Activated naive CD8-positive, alpha-beta T cell (primary cell): Measurements from ENCODE around the gene NT5C3A.
A peak's percentile ranks its signal among the peaks of the same experiment; 100 is the strongest.
"Not testable (repeated sequence)": the region's sequence is repeated elsewhere in the genome, so short reads cannot be mapped to it uniquely, and the experiment has no call there.

Source experiments
- H3K27ac Mint-ChIP-seq: one replicate; pipeline ENCODE4 v1.8.0; 2021; ENCODE audit warnings: mixed read lengths
- H3K27me3 Mint-ChIP-seq: one replicate; pipeline ENCODE4 v1.8.0; 2021; ENCODE audit warnings: mixed read lengths
- H3K36me3 Mint-ChIP-seq: one replicate; pipeline ENCODE4 v1.8.0; 2021; ENCODE audit warnings: mixed read lengths
- H3K4me1 Mint-ChIP-seq: one replicate; pipeline ENCODE4 v1.8.0; 2021; ENCODE audit warnings: low read depth, mixed read lengths
- H3K4me3 Mint-ChIP-seq: one replicate; pipeline ENCODE4 v1.8.0; 2021; ENCODE audit warnings: mild to moderate bottlenecking, mixed read lengths
- H3K9me3 Mint-ChIP-seq: one replicate; pipeline ENCODE4 v1.8.0; 2021; ENCODE audit warnings: low read depth, mixed read lengths

NT5C3A gene

DNA sequence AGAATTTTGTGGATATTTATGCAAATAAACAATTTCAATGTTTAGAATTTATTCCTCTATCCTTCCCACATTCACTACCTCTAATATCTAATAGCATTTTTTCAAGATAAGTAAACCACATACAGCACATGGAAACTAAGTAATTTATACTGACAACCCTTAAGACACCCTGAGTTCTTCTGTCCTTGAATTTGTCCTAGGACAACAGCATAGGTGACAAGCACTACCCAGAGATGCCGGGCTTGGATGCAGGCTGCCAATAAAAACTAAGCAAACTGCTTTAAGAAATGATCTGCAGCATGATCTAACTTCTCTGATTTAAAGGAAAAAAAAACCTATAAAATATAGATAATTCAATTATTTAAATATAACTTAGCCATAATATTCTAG is 22.7 kb downstream of the NT5C3A start:
- H3K36me3 Mint-ChIP-seq: no peaks in the 10 kb centered on the region
- peak overlapping the region; percentile 83 for H3K4me3 Mint-ChIP-seq
- H3K9me3 Mint-ChIP-seq: no peaks in the 10 kb centered on the region
- no peaks in the 10 kb centered on the region for H3K27me3 Mint-ChIP-seq
- H3K4me1 Mint-ChIP-seq: peaks cover 64% of the 10 kb centered on the region
- peak overlapping the region; percentile 76 for H3K27ac Mint-ChIP-seq

DNA sequence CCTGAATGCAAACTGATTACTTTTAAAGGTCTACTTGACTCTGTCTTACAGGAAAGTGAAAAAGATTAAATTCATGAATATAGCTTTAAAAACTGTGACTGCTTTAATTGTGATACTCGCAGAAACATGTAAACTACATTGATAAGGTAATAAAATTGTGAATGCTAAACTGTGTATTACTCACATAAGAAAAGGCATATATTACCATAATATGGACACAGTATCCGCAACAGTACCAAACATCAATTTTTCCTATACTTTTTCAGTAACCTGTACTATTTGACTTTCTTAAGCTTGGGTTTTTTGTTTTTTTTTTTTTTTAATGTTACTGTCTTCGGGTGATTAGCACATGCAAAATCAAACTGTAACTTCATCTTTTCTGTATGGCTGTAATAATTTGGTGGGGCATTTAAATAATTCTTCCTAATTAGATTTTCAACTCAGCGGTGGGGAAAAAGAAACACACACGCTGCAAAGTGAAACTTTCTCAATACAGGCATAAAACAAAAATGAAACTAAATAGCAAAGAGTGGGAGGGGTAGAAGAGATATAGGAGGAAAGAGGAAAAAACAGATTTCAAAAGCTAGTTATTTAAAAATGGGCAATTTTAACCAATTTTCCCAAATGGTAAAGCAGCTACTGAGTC is 23.2 kb downstream of the NT5C3A start:
- Mint-ChIP-seq H3K36me3 (no peaks in the 10 kb centered on the region), H3K4me1 (peaks cover 64% of the 10 kb centered on the region), H3K4me3 (peak overlapping the region; percentile 83), H3K27me3 (no peaks in the 10 kb centered on the region), H3K9me3 (no peaks in the 10 kb centered on the region), H3K27ac (peak overlapping the region; percentile 76)

DNA sequence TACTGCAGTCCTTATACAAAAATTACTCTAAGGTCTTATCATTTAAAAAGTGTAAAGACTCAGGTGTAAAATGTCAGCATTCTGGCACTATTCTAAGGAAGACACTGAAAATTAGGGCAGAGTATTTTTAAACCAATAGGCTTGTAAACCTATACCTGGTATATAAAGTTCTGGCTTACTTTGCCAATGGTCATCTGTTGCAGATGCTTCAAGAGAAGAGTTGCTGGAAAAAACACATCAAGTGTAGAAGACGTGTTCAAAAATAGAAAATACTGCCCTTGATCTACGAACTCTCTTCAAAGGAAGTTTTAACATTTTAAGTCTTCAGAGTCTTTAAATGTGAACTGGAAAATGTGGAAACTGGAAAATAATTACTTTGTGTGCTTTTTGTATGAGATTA is 23.9 kb downstream of the NT5C3A start:
- no peaks in the 10 kb centered on the region for H3K36me3 Mint-ChIP-seq
- H3K4me3 Mint-ChIP-seq: peak overlapping the region; percentile 83
- H3K27ac Mint-ChIP-seq: peak overlapping the region; percentile 75
- H3K4me1 Mint-ChIP-seq: peaks cover 57% of the 10 kb centered on the region
- no peaks in the 10 kb centered on the region for H3K9me3 Mint-ChIP-seq
- no peaks in the 10 kb centered on the region for H3K27me3 Mint-ChIP-seq

DNA sequence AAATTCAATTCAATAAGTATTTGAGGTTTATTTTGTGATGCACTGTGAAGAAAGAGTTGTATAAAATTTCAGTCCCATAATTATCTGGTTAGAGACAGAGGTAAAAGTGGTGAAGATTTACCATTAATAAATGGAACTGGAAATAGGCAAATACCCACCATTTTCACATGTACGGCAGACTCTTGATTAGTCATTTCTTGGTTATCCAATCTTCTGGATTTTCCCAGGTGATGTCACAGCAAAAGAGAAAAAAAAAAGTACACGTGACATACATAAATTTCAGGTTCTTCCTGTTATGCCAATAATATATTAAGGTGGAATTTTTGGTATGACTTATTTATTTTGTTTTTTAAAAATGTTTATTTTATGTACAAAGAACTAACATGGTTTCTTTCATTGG is 26.8 kb downstream of the NT5C3A start:
- H3K36me3 Mint-ChIP-seq: no peaks in the 10 kb centered on the region
- H3K4me3 Mint-ChIP-seq: no peak overlapping the region
- H3K27ac Mint-ChIP-seq: no peak overlapping the region
- no peaks in the 10 kb centered on the region for H3K9me3 Mint-ChIP-seq
- no peaks in the 10 kb centered on the region for H3K27me3 Mint-ChIP-seq
- peaks cover 45% of the 10 kb centered on the region for H3K4me1 Mint-ChIP-seq

DNA sequence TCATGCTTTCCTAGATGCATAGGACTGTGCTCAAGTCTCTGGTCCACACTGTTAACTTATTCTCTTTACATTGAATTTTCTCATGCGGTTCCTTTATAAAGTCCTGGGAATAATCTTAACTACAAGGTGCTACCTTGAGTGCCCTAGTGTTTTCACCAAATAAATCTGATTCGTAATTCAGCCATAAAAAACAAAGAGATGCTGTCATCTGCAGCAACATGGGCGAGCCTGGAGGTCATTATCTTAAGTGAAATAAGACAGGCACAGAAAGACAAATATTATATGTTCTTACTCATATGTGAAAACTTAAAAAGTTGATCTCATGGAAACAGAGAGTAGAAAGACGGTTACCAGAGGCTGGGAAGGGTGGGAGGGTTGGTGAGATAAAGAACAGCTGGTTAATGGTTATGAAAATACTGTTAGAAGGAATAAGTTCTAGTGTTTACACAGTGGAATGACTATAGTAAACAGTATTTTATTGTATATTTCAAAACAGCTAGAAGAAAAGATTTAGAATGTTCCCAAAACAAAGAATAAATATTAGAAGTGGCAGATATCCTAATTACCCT is 38.3 kb downstream of the NT5C3A start:
- H3K9me3 Mint-ChIP-seq: no peaks in the 10 kb centered on the region
- no peaks in the 10 kb centered on the region for H3K36me3 Mint-ChIP-seq
- H3K4me1 Mint-ChIP-seq: no peaks in the 10 kb centered on the region
- no peak overlapping the region for H3K27ac Mint-ChIP-seq
- H3K27me3 Mint-ChIP-seq: no peaks in the 10 kb centered on the region
- H3K4me3 Mint-ChIP-seq: no peak overlapping the region

DNA sequence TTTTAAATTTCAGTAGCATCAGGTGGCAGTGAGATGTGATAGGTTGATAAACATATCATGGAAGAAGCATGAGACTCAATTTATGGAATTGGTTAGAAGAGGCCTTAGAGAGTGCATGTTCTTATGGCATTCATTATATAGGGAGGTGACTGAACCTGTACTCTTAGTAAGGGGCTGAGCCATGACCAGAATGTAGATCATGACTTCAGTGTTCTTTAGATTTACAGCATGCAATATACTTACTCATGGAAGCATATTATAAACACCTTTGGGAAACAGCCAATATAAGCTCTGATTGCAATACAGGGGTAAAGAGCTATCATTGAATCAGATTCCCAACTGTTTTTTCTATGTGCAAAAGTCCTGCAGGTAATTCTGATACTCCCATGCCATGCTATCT is 50.2 kb downstream of the NT5C3A start:
- Mint-ChIP-seq H3K9me3 (no peaks in the 10 kb centered on the region), H3K4me3 (no peak overlapping the region), H3K27ac (no peak overlapping the region), H3K27me3 (no peaks in the 10 kb centered on the region), H3K36me3 (peaks cover 11% of the 10 kb centered on the region), H3K4me1 (no peaks in the 10 kb centered on the region)

DNA sequence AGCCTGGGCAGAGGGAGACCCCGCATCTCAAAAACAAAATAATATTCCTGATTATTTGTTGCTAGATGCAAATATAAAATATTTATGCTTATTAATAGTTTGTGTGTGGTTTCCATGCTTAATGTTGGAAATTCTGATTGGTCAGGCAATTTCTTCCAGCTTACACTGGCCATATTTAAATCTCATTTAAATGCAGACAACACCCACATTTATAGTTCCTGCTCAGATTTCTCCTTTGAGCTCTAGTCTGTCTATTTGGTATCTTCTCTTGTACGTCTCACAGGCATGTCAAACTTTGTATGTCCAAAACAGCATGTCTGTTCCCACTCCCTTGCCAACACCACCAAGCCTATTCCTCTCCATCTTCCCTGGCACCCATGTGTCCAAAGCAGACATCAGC is 52.8 kb downstream of the NT5C3A start:
- Mint-ChIP-seq H3K27ac (no peak overlapping the region), H3K27me3 (no peaks in the 10 kb centered on the region), H3K4me3 (no peak overlapping the region)

DNA sequence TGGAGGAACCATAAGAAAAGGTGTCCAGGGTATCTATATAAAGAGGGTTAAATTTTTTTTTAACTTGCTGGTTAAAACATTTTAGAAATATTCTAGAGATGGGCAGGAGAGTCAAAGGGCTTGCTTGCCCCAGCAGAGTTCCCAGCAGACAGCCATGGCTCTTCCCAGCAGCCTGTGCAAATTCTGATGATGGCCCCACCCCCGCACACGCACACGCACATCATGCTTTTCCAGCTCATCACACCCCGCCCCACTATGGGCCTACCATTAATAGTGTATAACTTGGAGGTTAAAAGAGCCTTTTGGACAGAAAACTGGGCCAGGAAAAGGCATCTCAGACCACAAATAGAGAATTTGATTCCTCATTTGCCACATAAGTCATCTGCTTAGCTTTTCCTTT is 56.9 kb downstream of the NT5C3A start:
- not testable (repeated sequence) for H3K27ac Mint-ChIP-seq, H3K4me3 Mint-ChIP-seq, H3K27me3 Mint-ChIP-seq, H3K36me3 Mint-ChIP-seq, H3K9me3 Mint-ChIP-seq, H3K4me1 Mint-ChIP-seq

More for the DNA sequence above, 52.8 kb downstream of the NT5C3A start:
- Mint-ChIP-seq H3K9me3 (no peaks in the 10 kb centered on the region), H3K36me3 (peaks cover 11% of the 10 kb centered on the region), H3K4me1 (no peaks in the 10 kb centered on the region)

DNA sequence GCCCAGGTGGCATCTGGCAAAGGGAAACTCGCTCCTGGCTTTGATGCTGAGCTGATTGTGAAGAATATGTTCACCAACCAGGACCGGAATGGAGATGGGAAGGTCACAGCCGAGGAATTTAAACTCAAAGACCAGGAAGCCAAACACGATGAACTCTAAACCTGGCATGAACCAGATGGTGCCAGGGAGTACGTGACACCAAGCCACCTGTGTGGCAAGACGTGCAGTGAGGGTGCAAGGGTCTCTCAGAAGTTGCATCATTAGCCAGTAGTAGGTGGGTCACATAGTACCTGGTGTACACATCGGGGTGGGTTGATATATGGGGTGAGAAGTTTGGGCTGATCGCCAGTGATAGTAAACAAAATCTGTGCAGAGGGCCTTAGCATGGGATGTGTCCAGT is 57.4 kb downstream of the NT5C3A start:
- not testable (repeated sequence) for H3K4me1 Mint-ChIP-seq, H3K4me3 Mint-ChIP-seq, H3K36me3 Mint-ChIP-seq, H3K9me3 Mint-ChIP-seq, H3K27ac Mint-ChIP-seq, H3K27me3 Mint-ChIP-seq

DNA sequence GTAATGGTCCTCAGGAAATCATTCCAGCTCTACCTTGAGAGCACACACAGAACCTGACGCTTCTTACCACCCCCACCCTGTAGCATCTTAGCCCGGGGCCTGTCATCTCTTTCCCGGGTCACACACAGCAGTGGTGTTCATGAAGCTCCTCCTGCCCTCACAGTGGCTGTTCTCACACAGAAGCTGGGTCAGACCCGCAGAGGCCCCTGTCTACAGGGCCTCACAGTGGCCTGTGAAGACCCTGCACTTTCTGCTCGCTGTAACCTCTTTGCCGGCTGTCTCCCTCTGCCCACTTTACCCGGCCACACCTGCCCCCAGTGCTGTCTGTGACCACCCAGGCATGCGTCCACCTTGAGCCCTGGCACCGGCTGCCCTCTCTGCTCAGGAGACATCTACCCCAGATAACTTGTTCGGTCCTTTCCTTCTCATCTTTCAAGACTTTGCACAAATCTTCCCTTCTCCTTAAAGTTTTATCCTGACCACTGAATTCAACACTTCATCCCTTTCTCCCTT is 58.4 kb downstream of the NT5C3A start:
- H3K9me3 Mint-ChIP-seq, H3K4me3 Mint-ChIP-seq, H3K27ac Mint-ChIP-seq, H3K4me1 Mint-ChIP-seq, H3K27me3 Mint-ChIP-seq, H3K36me3 Mint-ChIP-seq: not testable (repeated sequence)

DNA sequence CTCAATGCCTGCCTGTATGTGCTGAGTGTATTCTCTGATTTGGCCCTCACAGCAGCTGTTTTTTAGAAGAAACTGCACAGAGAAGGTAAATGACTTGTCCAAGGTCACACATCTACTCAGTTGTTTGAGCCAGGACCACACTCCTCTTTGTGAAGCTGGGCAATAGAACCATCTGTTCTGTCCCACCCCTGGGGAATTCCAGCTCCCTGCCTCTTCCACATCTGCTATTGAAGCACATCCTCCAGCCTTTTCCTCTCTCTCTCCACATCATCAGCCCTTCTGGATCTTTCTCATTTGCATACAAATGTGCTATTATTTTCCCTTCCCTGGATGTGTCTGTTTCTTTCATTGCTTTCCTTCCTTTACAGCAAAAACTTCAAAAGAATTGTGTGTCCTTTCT is 59.5 kb downstream of the NT5C3A start:
- H3K27ac Mint-ChIP-seq, H3K36me3 Mint-ChIP-seq, H3K4me1 Mint-ChIP-seq, H3K9me3 Mint-ChIP-seq, H3K4me3 Mint-ChIP-seq: not testable (repeated sequence)
- H3K27me3 Mint-ChIP-seq: peaks cover 13% of the 10 kb centered on the region

DNA sequence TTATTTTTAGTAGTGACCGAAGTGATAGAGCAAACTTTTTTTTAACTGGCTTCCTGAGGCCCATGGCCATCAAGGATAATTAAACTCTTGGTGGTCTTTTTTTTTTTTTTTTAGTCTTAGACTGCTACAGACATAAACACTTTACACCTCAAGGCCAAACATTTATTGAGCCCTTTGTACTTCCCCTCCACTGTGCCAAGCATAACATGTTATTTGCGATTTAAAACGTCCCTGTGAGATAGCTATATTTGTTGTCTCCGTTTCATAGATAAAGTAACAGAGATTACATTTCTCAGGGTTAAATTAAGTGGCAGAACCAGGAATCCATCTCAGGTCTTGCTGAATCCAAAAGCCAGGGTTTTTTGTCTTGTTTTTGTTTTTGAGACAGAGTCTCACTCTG is 63.2 kb downstream of the NT5C3A start:
- not testable (repeated sequence) for H3K4me3 Mint-ChIP-seq, H3K9me3 Mint-ChIP-seq, H3K36me3 Mint-ChIP-seq, H3K27ac Mint-ChIP-seq
- Mint-ChIP-seq H3K27me3 (peaks cover 17% of the 10 kb centered on the region), H3K4me1 (peaks cover 11% of the 10 kb centered on the region)

DNA sequence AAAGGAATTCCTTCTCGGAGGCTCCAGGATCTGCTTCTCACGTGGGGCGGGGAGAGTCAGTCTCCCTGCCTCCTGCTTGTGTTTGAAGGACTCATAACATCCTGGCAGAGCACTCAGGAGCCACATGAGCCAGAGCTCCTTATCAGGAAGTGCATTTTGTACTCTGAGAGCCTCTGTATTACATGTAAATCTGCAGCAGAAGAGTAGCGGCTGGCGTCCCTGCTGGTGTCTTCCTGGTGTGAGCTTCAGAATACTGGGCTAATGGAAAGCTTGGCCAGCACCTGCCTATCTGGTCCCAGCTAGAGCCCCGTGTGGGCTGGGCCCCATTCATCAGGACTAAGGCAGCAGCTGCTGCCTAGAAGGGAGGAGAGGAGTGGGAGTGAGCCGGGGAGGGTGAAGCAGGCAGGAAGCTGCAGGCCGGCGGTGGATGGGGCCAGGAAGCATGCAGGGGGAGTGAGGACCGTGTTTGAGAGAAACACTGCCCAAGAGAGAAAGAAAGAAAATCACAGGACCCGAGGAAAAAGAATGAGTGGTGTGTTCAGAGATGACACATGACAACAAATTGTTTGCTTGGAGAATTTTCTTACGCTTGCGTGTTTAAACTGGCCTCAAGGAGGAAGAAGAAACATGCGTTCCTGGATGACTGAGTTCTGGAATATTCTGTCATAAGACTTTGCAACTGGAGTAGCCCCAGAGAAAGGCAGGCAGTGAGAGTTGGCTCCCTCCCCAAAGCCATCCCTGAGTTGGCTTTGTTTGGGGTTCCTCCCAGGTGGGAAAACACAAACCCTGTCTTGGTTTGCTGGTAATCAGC is 64.0 kb downstream of the NT5C3A start:
- not testable (repeated sequence) for H3K36me3 Mint-ChIP-seq, H3K9me3 Mint-ChIP-seq, H3K4me3 Mint-ChIP-seq, H3K27ac Mint-ChIP-seq
- peaks cover 19% of the 10 kb centered on the region for H3K27me3 Mint-ChIP-seq
- peaks cover 11% of the 10 kb centered on the region for H3K4me1 Mint-ChIP-seq

DNA sequence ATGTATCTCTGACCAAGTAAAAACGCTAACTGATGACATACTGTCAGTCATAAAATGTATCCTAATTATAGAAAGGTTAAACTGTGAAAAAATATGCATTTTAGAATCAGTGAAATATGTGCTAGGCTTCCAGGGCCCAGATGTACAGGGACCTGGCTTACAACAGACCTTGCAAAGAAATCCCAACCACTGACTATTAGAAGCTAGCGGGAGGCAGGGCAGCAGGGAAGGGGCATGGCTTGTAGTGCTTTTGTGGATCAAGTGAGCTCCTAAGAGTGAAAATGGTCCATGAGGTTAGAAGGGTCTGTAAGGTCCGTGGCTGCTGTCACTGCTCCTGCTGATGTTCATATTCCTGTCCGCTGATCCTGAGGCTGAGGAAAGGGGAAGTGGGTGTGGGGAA is 64.6 kb downstream of the NT5C3A start:
- not testable (repeated sequence) for H3K4me3 Mint-ChIP-seq, H3K36me3 Mint-ChIP-seq, H3K27ac Mint-ChIP-seq, H3K9me3 Mint-ChIP-seq
- Mint-ChIP-seq H3K4me1 (peaks cover 14% of the 10 kb centered on the region), H3K27me3 (peaks cover 19% of the 10 kb centered on the region)

DNA sequence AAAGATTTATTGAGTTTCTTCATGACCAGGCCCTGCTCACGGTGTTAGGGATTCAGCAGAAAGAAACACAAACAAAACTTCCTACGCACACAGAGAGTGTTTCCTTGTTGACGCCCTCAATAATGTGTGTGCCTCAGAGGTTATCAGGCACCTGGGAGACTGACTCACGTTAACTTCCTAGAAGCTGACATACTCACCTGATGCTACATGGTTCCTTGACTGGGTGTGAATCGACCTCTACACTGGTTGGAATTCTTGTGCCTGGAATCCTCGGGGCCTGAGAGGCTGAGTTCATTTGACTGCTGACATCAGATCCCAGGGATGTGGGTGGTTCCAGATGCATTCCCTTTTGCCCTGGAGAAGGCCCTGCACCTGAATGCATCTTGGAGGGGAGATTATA is 69.8 kb downstream of the NT5C3A start:
- not testable (repeated sequence) for H3K4me3 Mint-ChIP-seq, H3K27ac Mint-ChIP-seq, H3K9me3 Mint-ChIP-seq, H3K36me3 Mint-ChIP-seq
- Mint-ChIP-seq H3K4me1 (peaks cover 31% of the 10 kb centered on the region), H3K27me3 (peaks cover 14% of the 10 kb centered on the region)
